ENCODE measurements around the gene STMND1.

The STMND1 gene

DNA sequence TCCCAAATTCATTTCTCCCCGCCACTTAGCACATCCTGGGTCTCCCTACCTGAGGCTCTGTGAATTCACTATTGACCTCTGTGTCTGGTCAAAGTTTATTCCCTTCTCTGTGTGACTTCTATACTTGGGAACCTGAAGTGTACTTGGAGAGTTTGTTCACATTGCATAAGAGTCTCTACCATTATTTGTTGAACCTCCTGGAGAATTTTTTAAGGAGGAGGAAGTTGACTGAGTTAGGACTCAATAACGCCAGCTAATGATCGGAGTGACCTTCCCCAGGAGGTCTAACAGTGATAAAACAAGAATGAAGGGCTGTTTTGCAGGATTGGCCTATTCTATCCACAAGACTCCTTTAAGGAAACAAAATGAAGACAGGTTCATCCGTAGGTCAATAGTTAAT lies 23.6 kb downstream of the STMND1 start:
- ChIA-PET POLR2A (no interaction called here), CTCF (no interaction called here)
- no peak for DNase-seq (ENCODE audit: extremely low spot score)
- no peak for TF ChIP-seq SP1 (IDR thresholded peaks at IDR 0.05)
- TF ChIP-seq ZNF384 (IDR thresholded peaks at IDR 0.05) = no peak
- no peak for TF ChIP-seq FOXM1 (IDR thresholded peaks at IDR 0.05; ENCODE audit: borderline replicate concordance)
- TF ChIP-seq L3MBTL2 (conservative IDR thresholded peaks at IDR 0.05) = no peak
- no peak for TF ChIP-seq BHLHE40 (IDR thresholded peaks at IDR 0.05; ENCODE audit: borderline replicate concordance)
- no peak for TF ChIP-seq FOXA1 (IDR thresholded peaks at IDR 0.05)
- no peak for TF ChIP-seq SUZ12 (IDR thresholded peaks at IDR 0.05)

DNA sequence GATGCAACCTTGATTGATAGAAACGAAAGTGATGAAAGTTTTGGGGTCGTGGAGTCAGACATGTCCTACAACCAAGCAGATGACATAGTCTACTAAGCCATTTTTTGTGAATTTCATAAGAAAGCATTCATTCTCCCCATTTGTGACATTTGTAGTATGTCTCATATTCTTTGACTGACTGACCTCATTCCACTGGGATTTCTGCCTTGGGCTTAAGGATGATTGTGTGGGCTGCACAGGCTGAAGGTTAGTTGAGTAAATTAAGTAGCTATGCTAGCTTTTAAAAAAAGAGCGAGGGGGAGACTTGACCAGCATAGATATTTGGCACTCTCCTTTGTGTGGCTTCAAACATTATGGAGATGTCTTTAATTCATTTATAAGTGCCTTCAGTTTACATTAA lies 28.9 kb downstream of the STMND1 start:
- no peak for TF ChIP-seq FOXM1 (IDR thresholded peaks at IDR 0.05; ENCODE audit: borderline replicate concordance)
- TF ChIP-seq, protein P1, sequence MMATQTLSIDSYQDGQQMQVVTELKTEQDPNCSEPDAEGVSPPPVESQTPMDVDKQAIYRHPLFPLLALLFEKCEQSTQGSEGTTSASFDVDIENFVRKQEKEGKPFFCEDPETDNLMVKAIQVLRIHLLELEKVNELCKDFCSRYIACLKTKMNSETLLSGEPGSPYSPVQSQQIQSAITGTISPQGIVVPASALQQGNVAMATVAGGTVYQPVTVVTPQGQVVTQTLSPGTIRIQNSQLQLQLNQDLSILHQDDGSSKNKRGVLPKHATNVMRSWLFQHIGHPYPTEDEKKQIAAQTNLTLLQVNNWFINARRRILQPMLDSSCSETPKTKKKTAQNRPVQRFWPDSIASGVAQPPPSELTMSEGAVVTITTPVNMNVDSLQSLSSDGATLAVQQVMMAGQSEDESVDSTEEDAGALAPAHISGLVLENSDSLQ (IDR thresholded peaks at IDR 0.05) = no peak
- POLR2A ChIA-PET = no interaction called here
- CTCF ChIA-PET = no interaction called here
- no peak for DNase-seq (ENCODE audit: extremely low spot score)

DNA sequence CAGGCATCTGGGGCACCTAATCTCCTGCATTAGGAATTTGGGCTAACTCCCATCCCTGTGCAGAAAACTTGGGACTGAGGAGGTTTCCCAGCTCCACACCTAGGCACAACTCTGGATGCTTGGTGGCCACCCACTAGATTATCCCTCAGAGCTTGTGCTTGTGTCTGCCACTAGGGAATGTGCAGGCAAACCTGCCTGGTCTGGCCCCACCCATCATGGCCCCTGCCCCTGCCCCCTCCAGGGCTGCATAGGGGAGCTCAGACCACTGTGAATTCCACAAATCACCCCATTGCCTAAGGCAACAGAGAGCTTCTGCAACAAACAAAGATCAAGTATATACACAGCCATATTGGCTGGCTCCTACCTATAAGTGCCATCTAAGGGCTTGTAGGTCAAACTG lies 31.1 kb downstream of the STMND1 start:
- POLR2A ChIA-PET = no interaction called here
- DNase-seq (ENCODE audit: extremely low spot score) = no peak
- CTCF ChIA-PET = no interaction called here
- no peak for TF ChIP-seq ELF4 (IDR thresholded peaks at IDR 0.05)
- no peak for TF ChIP-seq CTBP1 (IDR thresholded peaks at IDR 0.05; ENCODE audit: borderline replicate concordance)
- no peak for TF ChIP-seq BHLHE40 (IDR thresholded peaks at IDR 0.05; ENCODE audit: borderline replicate concordance)
- TF ChIP-seq LEF1 (IDR thresholded peaks at IDR 0.05; ENCODE audit: borderline replicate concordance) = no peak
- TF ChIP-seq ZNF384 (IDR thresholded peaks at IDR 0.05) = no peak
- TF ChIP-seq SP1 (IDR thresholded peaks at IDR 0.05) = no peak
- no peak for TF ChIP-seq ARNT (IDR thresholded peaks at IDR 0.05)
- no peak for TF ChIP-seq SUZ12 (IDR thresholded peaks at IDR 0.05)
- TF ChIP-seq FOXK2 (IDR thresholded peaks at IDR 0.05) = no peak
- no peak for TF ChIP-seq FOXM1 (IDR thresholded peaks at IDR 0.05; ENCODE audit: borderline replicate concordance)
- TF ChIP-seq HDGF (IDR thresholded peaks at IDR 0.05; ENCODE audit: borderline replicate concordance) = no peak

DNA sequence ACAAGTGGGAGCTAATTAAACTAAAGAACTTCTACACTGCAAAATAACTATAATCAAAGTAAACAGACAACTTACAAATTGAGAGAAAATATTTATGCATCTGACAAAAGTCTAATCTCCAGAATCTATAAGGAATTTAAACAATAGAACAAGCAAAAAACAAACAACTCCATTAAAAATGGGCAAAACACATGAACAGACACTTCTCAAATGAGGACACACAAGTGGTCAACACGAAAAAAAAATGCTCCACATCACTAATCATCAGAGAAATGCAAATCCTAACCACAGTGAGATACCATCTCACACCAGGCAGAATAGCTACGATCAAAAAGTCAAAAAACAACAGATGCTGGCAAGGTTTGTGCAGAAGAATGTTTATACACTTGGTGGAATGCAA lies 36.2 kb downstream of the STMND1 start:
- POLR2A ChIA-PET = no interaction called here
- CTCF ChIA-PET = no interaction called here
- TF ChIP-seq BHLHE40 (IDR thresholded peaks at IDR 0.05; ENCODE audit: borderline replicate concordance) = no peak
- no peak for TF ChIP-seq FOXK2 (IDR thresholded peaks at IDR 0.05)
- TF ChIP-seq NFRKB (IDR thresholded peaks at IDR 0.05) = no peak
- no peak for TF ChIP-seq CTBP1 (IDR thresholded peaks at IDR 0.05; ENCODE audit: borderline replicate concordance)
- no peak for TF ChIP-seq FOXA1 (IDR thresholded peaks at IDR 0.05)
- no peak for DNase-seq (ENCODE audit: extremely low spot score)

DNA sequence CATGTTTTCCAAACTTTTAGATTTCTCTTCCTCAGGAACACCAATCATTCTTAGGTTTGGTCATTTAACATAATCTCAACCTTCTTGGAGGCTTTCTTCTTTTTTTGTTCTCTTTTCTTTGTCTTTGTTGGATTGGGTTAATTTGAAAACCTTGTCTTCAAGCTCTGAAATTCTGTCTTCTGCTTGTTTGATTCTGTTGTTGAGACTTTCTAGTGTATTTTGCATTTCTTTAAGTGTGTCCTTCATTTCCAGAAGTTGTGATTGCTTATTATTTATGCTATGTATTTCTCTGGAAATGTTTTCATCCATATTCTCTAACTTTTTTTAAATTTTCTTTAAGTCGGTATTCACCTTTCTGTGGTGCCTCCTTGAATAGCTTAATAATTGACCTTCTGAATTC lies 42.2 kb downstream of the STMND1 start:
- DNase-seq (ENCODE audit: extremely low spot score) = no peak
- POLR2A ChIA-PET = no interaction called here
- TF ChIP-seq SP1 (IDR thresholded peaks at IDR 0.05) = no peak
- no peak for TF ChIP-seq BHLHE40 (IDR thresholded peaks at IDR 0.05; ENCODE audit: borderline replicate concordance)
- TF ChIP-seq FOXM1 (IDR thresholded peaks at IDR 0.05; ENCODE audit: borderline replicate concordance) = no peak
- TF ChIP-seq LEF1 (IDR thresholded peaks at IDR 0.05; ENCODE audit: borderline replicate concordance) = no peak
- no peak for TF ChIP-seq L3MBTL2 (conservative IDR thresholded peaks at IDR 0.05)
- TF ChIP-seq FOXA1 (IDR thresholded peaks at IDR 0.05) = no peak
- TF ChIP-seq NFRKB (IDR thresholded peaks at IDR 0.05) = no peak
- TF ChIP-seq, protein P1 (IDR thresholded peaks at IDR 0.05) = no peak
- TF ChIP-seq TARDBP (IDR thresholded peaks at IDR 0.05) = no peak
- TF ChIP-seq ELF4 (IDR thresholded peaks at IDR 0.05) = no peak
- TF ChIP-seq SUZ12 (IDR thresholded peaks at IDR 0.05) = no peak
- no peak for TF ChIP-seq ARNT (IDR thresholded peaks at IDR 0.05)
- TF ChIP-seq CTBP1 (IDR thresholded peaks at IDR 0.05; ENCODE audit: borderline replicate concordance) = no peak
- TF ChIP-seq ZNF384 (IDR thresholded peaks at IDR 0.05) = no peak
- TF ChIP-seq FOXK2 (IDR thresholded peaks at IDR 0.05) = no peak
- TF ChIP-seq HDGF (IDR thresholded peaks at IDR 0.05; ENCODE audit: borderline replicate concordance) = no peak
- CTCF ChIA-PET = no interaction called here

GRCh38 chr6:17149571-17149970 lies 47.7 kb downstream of the STMND1 start:
- ChIA-PET CTCF (interaction anchor here (1.0 kb wide), 1 partner anchor 434 kb away, joined by 3 read pairs; no protein-coding TSS in a partner anchor), POLR2A (no interaction called here)
- TF ChIP-seq ZNF384 (IDR thresholded peaks at IDR 0.05) (no peak), CTBP1 (IDR thresholded peaks at IDR 0.05; ENCODE audit: borderline replicate concordance) (no peak), FOXA1 (IDR thresholded peaks at IDR 0.05) (no peak), ARNT (IDR thresholded peaks at IDR 0.05) (no peak), SUZ12 (IDR thresholded peaks at IDR 0.05) (no peak), NFRKB (IDR thresholded peaks at IDR 0.05) (no peak), BHLHE40 (IDR thresholded peaks at IDR 0.05; ENCODE audit: borderline replicate concordance) (no peak), ELF4 (IDR thresholded peaks at IDR 0.05) (no peak), SP1 (IDR thresholded peaks at IDR 0.05) (no peak), HDGF (IDR thresholded peaks at IDR 0.05; ENCODE audit: borderline replicate concordance) (no peak), TARDBP (IDR thresholded peaks at IDR 0.05) (no peak), L3MBTL2 (conservative IDR thresholded peaks at IDR 0.05) (no peak), LEF1 (IDR thresholded peaks at IDR 0.05; ENCODE audit: borderline replicate concordance) (no peak), FOXM1 (IDR thresholded peaks at IDR 0.05; ENCODE audit: borderline replicate concordance) (no peak), FOXK2 (IDR thresholded peaks at IDR 0.05) (no peak)
- TF ChIP-seq, protein P1 (IDR thresholded peaks at IDR 0.05) = no peak
- DNase-seq (ENCODE audit: extremely low spot score) = no peak

DNA sequence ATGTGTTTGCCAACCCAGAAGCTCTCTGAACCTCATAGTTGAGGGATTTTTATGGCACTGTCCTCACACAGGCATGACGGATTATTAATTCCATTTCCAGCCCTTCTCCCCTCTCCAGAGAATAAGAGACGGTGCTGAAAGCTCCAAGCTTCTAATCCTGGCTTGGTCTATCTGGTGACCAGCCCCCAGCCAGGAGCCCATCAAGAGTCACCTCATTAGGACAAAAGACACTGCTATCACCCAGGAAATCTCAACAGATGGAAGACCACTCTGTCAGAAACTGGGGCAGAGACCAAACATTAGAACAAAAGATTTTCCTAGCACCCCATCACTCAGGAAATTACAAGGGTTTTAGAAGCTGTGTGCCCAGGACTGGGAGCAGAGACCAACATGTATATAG lies 48.2 kb downstream of the STMND1 start:
- TF ChIP-seq FOXM1 (IDR thresholded peaks at IDR 0.05; ENCODE audit: borderline replicate concordance) (no peak), ARNT (IDR thresholded peaks at IDR 0.05) (no peak), TARDBP (IDR thresholded peaks at IDR 0.05) (no peak), CTBP1 (IDR thresholded peaks at IDR 0.05; ENCODE audit: borderline replicate concordance) (no peak), FOXA1 (IDR thresholded peaks at IDR 0.05) (no peak), SP1 (IDR thresholded peaks at IDR 0.05) (no peak), BHLHE40 (IDR thresholded peaks at IDR 0.05; ENCODE audit: borderline replicate concordance) (no peak), ZNF384 (IDR thresholded peaks at IDR 0.05) (no peak), LEF1 (IDR thresholded peaks at IDR 0.05; ENCODE audit: borderline replicate concordance) (no peak), SUZ12 (IDR thresholded peaks at IDR 0.05) (no peak), NFRKB (IDR thresholded peaks at IDR 0.05) (no peak), HDGF (IDR thresholded peaks at IDR 0.05; ENCODE audit: borderline replicate concordance) (no peak), ELF4 (IDR thresholded peaks at IDR 0.05) (no peak), L3MBTL2 (conservative IDR thresholded peaks at IDR 0.05) (no peak), FOXK2 (IDR thresholded peaks at IDR 0.05) (no peak)
- TF ChIP-seq, protein P1 (IDR thresholded peaks at IDR 0.05) = no peak
- CTCF ChIA-PET = interaction anchor here (1.0 kb wide), 1 partner anchor 434 kb away, joined by 3 read pairs; no protein-coding TSS in a partner anchor
- POLR2A ChIA-PET = no interaction called here
- DNase-seq (ENCODE audit: extremely low spot score) = no peak

Measured in HEK293T (cell line).